Liver (tissue), 3 donors: ENCODE data around the gene DTNB.

ENCODE experiments used
- ATF3 ChIP-seq: IDR thresholded peaks from 2 replicates; pipeline ENCODE4 v1.6.1; 2016; ENCODE audit warnings: antibody characterized with exemption
- CTCF ChIP-seq: fragments of 150-350 bp; IDR thresholded peaks from 2 replicates; pipeline ENCODE4 v1.5.1; 2017; ENCODE audit warnings: improper control_type of control experiment, low read depth, low read length; ENCODE audit not compliant: missing input control
- EGR1 ChIP-seq, 2 donors: IDR thresholded peaks; 2 replicates each; pipeline ENCODE4 v1.6.1; 2016 to 2018; ENCODE audit warnings: antibody characterized with exemption in 2 of 2, low read depth in 2 of 2
- GABPA ChIP-seq, 2 donors: IDR thresholded peaks in 1 of 2; conservative IDR thresholded peaks in 1 of 2; 2 replicates each; pipeline ENCODE4 v1.6.1; 2016; ENCODE audit warnings: antibody characterized with exemption in 2 of 2, mild to moderate bottlenecking in 1 of 2, moderate library complexity in 1 of 2
- HNF4A ChIP-seq, 2 donors: conservative IDR thresholded peaks; 2 replicates each; pipeline ENCODE4 v1.6.1; 2016; ENCODE audit warnings: antibody characterized with exemption in 2 of 2, mild to moderate bottlenecking in 2 of 2
- JUND ChIP-seq, 2 donors: IDR thresholded peaks; 2 replicates each; pipeline ENCODE4 v1.6.1; 2016; ENCODE audit warnings: antibody characterized with exemption in 2 of 2
- MAX ChIP-seq: IDR thresholded peaks from 2 replicates; pipeline ENCODE4 v1.6.1; 2016; ENCODE audit warnings: antibody characterized with exemption
- NR2F2 ChIP-seq: IDR thresholded peaks from 2 replicates; pipeline ENCODE4 v1.6.1; 2016; ENCODE audit warnings: antibody characterized with exemption
- REST ChIP-seq: IDR thresholded peaks from 2 replicates; pipeline ENCODE4 v1.6.1; 2016; ENCODE audit warnings: antibody characterized with exemption, mild to moderate bottlenecking
- RXRA ChIP-seq, 2 donors: IDR thresholded peaks; 2 replicates each; pipeline ENCODE4 v1.6.1; 2017 to 2018; ENCODE audit warnings: antibody characterized with exemption in 2 of 2, mild to moderate bottlenecking in 1 of 2
- TAF1 ChIP-seq: conservative IDR thresholded peaks from 2 replicates; pipeline ENCODE4 v1.6.1; 2016; ENCODE audit warnings: antibody characterized with exemption, mild to moderate bottlenecking
- YY1 ChIP-seq: IDR thresholded peaks from 2 replicates; pipeline ENCODE4 v1.6.1; 2016; ENCODE audit warnings: antibody characterized with exemption, mild to moderate bottlenecking
- donor health status: healthy.
- donor health status: healthy.

- no peak for TF ChIP-seq CTCF
- no peak for TF ChIP-seq TAF1
- no peak for TF ChIP-seq JUND (IDR thresholded peaks at IDR 0.05)
- TF ChIP-seq EGR1 (IDR thresholded peaks at IDR 0.05; ENCODE audit: low read depth in 2 of 2): no peak
- TF ChIP-seq GABPA (IDR thresholded peaks at IDR 0.05 in 1 of 2, conservative IDR thresholded peaks at IDR 0.05 in 1 of 2): no peak
- no peak for TF ChIP-seq MAX
- TF ChIP-seq NR2F2: no peak
- TF ChIP-seq YY1: no peak
- TF ChIP-seq HNF4A (conservative IDR thresholded peaks at IDR 0.05): no peak
- TF ChIP-seq REST: no peak
- TF ChIP-seq RXRA (IDR thresholded peaks at IDR 0.05): no peak
- no peak for TF ChIP-seq ATF3
Observed at GRCh38 chr2:25453199-25453905, 220.0 kb downstream of the DTNB start.
